Right lobe of liver (tissue), 6 donors: ENCODE measurements around the gene CYLD. TPM values are rescaled to one million over a fixed set of nuclear protein-coding genes. Genes with fewer than 3 reads are reported as not detected.

Experiments used
- ATAC-seq, 4 donors: fragments of 200-7000 bp; cut with Tn5 transposase; one replicate each; pipeline ENCODE4 v1.9.1; 2020; ENCODE audit warnings: mild to moderate bottlenecking in 4 of 4, moderate library complexity in 4 of 4
- DNase-seq, 3 donors: peaks; one replicate each; pipeline ENCODE4 v3.0.0-alpha.2; 2020
- H3K27ac ChIP-seq, 3 donors: fragments of 200-600 bp; one replicate each; pipeline ENCODE4 v1.8.0; 2022
- H3K27me3 ChIP-seq, 2 donors: fragments of 200-600 bp; one replicate each; pipeline ENCODE4 v1.8.0; 2022
- H3K36me3 ChIP-seq, 4 donors: fragments of 200-600 bp; sonication (generic) in 1 of 4; one replicate each; pipeline versions ENCODE4 v1.5.1 to v1.8.0; 2017 to 2022; ENCODE audit warnings: control low read depth in 1 of 4
- H3K4me1 ChIP-seq, 4 donors: fragments of 200-600 bp; sonication (generic) in 1 of 4; one replicate each; pipeline versions ENCODE4 v1.5.1 to v1.8.0; 2017 to 2022; ENCODE audit warnings: control low read depth in 1 of 4
- H3K4me3 ChIP-seq, 3 donors: fragments of 200-600 bp; one replicate each; pipeline ENCODE4 v1.8.0; 2022
- H3K9me3 ChIP-seq, 4 donors: fragments of 200-600 bp; sonication (generic) in 1 of 4; one replicate each; pipeline versions ENCODE4 v1.5.1 to v1.8.0; 2017 to 2022; ENCODE audit warnings: control low read depth in 1 of 4
- CTCF ChIP-seq, 4 donors: fragments of 200-600 bp in 3 of 4; fragments of 450-650 bp in 1 of 4; IDR thresholded peaks; one replicate each; pipeline versions ENCODE4 v1.5.1 to v1.8.0; 2016 to 2022; ENCODE audit warnings: antibody characterized with exemption in 4 of 4, mild to moderate bottlenecking in 2 of 4
- POLR2A ChIP-seq: fragments of 450-650 bp; IDR thresholded peaks from one replicate; pipeline ENCODE4 v1.6.1; 2017; ENCODE audit warnings: antibody characterized with exemption, mild to moderate bottlenecking
- WGBS: methylation state at CpG from one replicate; pipeline ENCODE4 v1.1.6; 2018; ENCODE audit warnings: low coverage, low lambda C conversion rate; ENCODE audit not compliant: insufficient coverage; ENCODE audit errors: missing lambda C conversion rate; 5-methylcytosine and 5-hydroxymethylcytosine counted together
- intact Hi-C, 2 donors: fragments of 100-400 bp; cut with DNase I; formaldehyde crosslinking; loops; one replicate each; pipeline versions ENCODE4 v1.11.2 to v1.14.1; 2022
- total RNA-seq, 6 experiments: library from RNA; depleted of rRNA in 2 of 6; stranded (reverse); fragments of >200 nt in 2 of 6; fragmentation: NEBNext Ultra II Directional in 3 of 6; extraction: Animal tissue kit (Norgen Biotek cat#: 25700) in 3 of 6; gene quantifications; one replicate each; pipeline versions ENCODE4 v1.1.0 to v1.2.4, GENCODE V29; 2016 to 2023
- donor health status: DM: no; HTN: yes; CAD: no.
- donor health status: DM: no; HTN: no; CAD: no.
- donor health status: DM: no; HTN: no; CAD: no.
- donor health status: DM: no; HTN: yes; CAD: no.
- donor health status: DM: no; HTN: yes; CAD: no.

CYLD gene
- total RNA-seq, 6 experiments from 2014 or later = 17.0 to 34.2 (median 19.5) TPM

GRCh38 chr16:50695017-50696000 is 46.6 kb upstream of the CYLD start:
- Histone ChIP-seq H3K4me1 (peaks cover 3 to 40% (median 14%) of the 10 kb centered on the region in 4 donors), H3K27me3 (no peaks in the 10 kb centered on the region), H3K36me3 (no peaks in the 10 kb centered on the region), H3K9me3 (no peaks in the 10 kb centered on the region), H3K4me3 (no peak overlapping the region), H3K27ac (peak overlapping the region; percentile 12 to 85 (median 84))
- TF ChIP-seq POLR2A (peak; percentile 48), CTCF (IDR thresholded peaks at IDR 0.05) (no peak)
- DNase-seq (peak; percentile 70 to 87 (median 82)), ATAC-seq (peak; percentile 59 to 78 (median 65))
- WGBS = 82% methylated on average over 9 of the region's 9 CpGs
- intact Hi-C loops = no loop called here

GRCh38 chr16:50696126-50696525 is 45.8 kb upstream of the CYLD start:
- no peak overlapping the region for H3K4me3 ChIP-seq
- peak overlapping the region; percentile 12 to 85 (median 84) for H3K27ac ChIP-seq
- ATAC-seq (peak in 1 of 4 donors; percentile 1), DNase-seq (no peak)
- H3K27me3 ChIP-seq = no peaks in the 10 kb centered on the region
- intact Hi-C loops = no loop called here
- WGBS = 16% methylated on average over 4 of the region's 5 CpGs
- no peak for TF ChIP-seq CTCF (IDR thresholded peaks at IDR 0.05)
- TF ChIP-seq POLR2A = no peak
- H3K9me3 ChIP-seq = no peaks in the 10 kb centered on the region
- no peaks in the 10 kb centered on the region for H3K36me3 ChIP-seq
- peaks cover 3 to 40% (median 14%) of the 10 kb centered on the region in 4 donors for H3K4me1 ChIP-seq

- intact Hi-C loops = no loop called here
- H3K9me3 ChIP-seq = no peaks in the 10 kb centered on the region
- TF ChIP-seq POLR2A (peak; percentile 46), CTCF (IDR thresholded peaks at IDR 0.05) (no peak)
- WGBS = 20% methylated on average over 1 of the region's 15 CpGs
- peak overlapping the region; percentile 12 to 85 (median 84) for H3K27ac ChIP-seq
- ATAC-seq (peak; percentile 72 to 82 (median 80)), DNase-seq (peak; percentile 94 to 97 (median 95))
- no peak overlapping the region for H3K4me3 ChIP-seq
- H3K4me1 ChIP-seq = peaks cover 3 to 40% (median 14%) of the 10 kb centered on the region in 4 donors
- no peaks in the 10 kb centered on the region for H3K27me3 ChIP-seq
- no peaks in the 10 kb centered on the region for H3K36me3 ChIP-seq
Measured at GRCh38 chr16:50696575-50697420, 45.1 kb upstream of the CYLD start.

- TF ChIP-seq POLR2A (no peak), CTCF (IDR thresholded peaks at IDR 0.05) (no peak)
- ATAC-seq (no peak), DNase-seq (no peak)
- intact Hi-C loops = no loop called here
- Histone ChIP-seq H3K27me3 (no peaks in the 10 kb centered on the region), H3K4me1 (peaks cover 3 to 40% (median 14%) of the 10 kb centered on the region in 4 donors), H3K27ac (peak overlapping the region; percentile 7 to 85 (median 84)), H3K4me3 (no peak overlapping the region), H3K36me3 (no peaks in the 10 kb centered on the region), H3K9me3 (no peaks in the 10 kb centered on the region)
- WGBS = 92% methylated on average over 2 of the region's 5 CpGs
Measured at GRCh38 chr16:50697421-50697715, 44.5 kb upstream of the CYLD start.
